Activated CD8-positive, alpha-beta T cell treated with anti-CD3 and anti-CD28 coated beads for 36 hours (primary cell): ENCODE results near the gene SMAP1. TPM values are rescaled to one million over a fixed set of nuclear protein-coding genes. Genes with fewer than 3 reads are reported as not detected.
"Not testable (repeated sequence)": the region's sequence is repeated elsewhere in the genome, so short reads cannot be mapped to it uniquely, and the experiment has no call there.

Source experiments
- ATAC-seq: fragments of 200-7000 bp; cut with Tn5 transposase; one replicate; pipeline ENCODE4 v1.10.0; 2021; ENCODE audit warnings: mild to moderate bottlenecking, moderate library complexity
- CTCF ChIA-PET: fragments of 350-600 bp; sonication (Branson Sonifier 250); formaldehyde crosslinking; loops from one replicate; lab custom pipeline; 2021; ENCODE audit warnings: antibody characterized with exemption; lab: Charles Lee
- POLR2A ChIA-PET: fragments of 350-600 bp; sonication (Branson Sonifier 250); formaldehyde crosslinking; loops from one replicate; lab custom pipeline; 2021; ENCODE audit warnings: antibody characterized with exemption; lab: Charles Lee
- DNase-seq: peaks from one replicate; pipeline ENCODE4 v3.0.0-alpha.2; 2020
- H3K27ac Mint-ChIP-seq: one replicate; pipeline ENCODE4 v1.8.0; 2021; ENCODE audit warnings: mild to moderate bottlenecking, mixed read lengths
- H3K27me3 Mint-ChIP-seq: one replicate; pipeline ENCODE4 v1.8.0; 2021; ENCODE audit warnings: mixed read lengths
- H3K36me3 Mint-ChIP-seq: one replicate; pipeline ENCODE4 v1.8.0; 2021; ENCODE audit warnings: low read depth, mixed read lengths
- H3K4me1 Mint-ChIP-seq: one replicate; pipeline ENCODE4 v1.8.0; 2021; ENCODE audit warnings: low read depth, mixed read lengths
- H3K4me3 Mint-ChIP-seq: one replicate; pipeline ENCODE4 v1.8.0; 2021; ENCODE audit warnings: mild to moderate bottlenecking, moderate library complexity, mixed read lengths
- H3K9me3 Mint-ChIP-seq: one replicate; pipeline ENCODE4 v1.8.0; 2021; ENCODE audit warnings: mixed read lengths
- CTCF ChIP-seq: fragments of 200-600 bp; IDR thresholded peaks from one replicate; pipeline ENCODE4 v1.8.0; 2022; ENCODE audit warnings: antibody characterized with exemption, mild to moderate bottlenecking
- intact Hi-C: fragments of 100-400 bp; cut with micrococcal nuclease; formaldehyde crosslinking; loops from one replicate; pipeline ENCODE4 v1.10.0; 2022
- total RNA-seq, 2 experiments: library from RNA; stranded (reverse); gene quantifications; one replicate each; pipeline ENCODE4 v1.2.3, GENCODE V29; 2021

The SMAP1 gene
- total RNA-seq, 2 experiments from 2014 or later = 24.1 to 26.3 TPM

- H3K27me3 Mint-ChIP-seq = no peaks in the 10 kb centered on the region
- H3K36me3 Mint-ChIP-seq = peaks cover 14% of the 10 kb centered on the region
- no peak overlapping the region for H3K27ac Mint-ChIP-seq
- H3K4me1 Mint-ChIP-seq = no peaks in the 10 kb centered on the region
- CTCF ChIA-PET = no interaction called here
- H3K9me3 Mint-ChIP-seq = no peaks in the 10 kb centered on the region
- DNase-seq = no peak
- no peak for ATAC-seq
- TF ChIP-seq CTCF = no peak
- POLR2A ChIA-PET = no interaction called here
- intact Hi-C loops = no loop called here
- no peak overlapping the region for H3K4me3 Mint-ChIP-seq
Measured at GRCh38 chr6:70758883-70759282, 91.2 kb downstream of the SMAP1 start.

GRCh38 chr6:70763754-70764510 lies 96.2 kb downstream of the SMAP1 start:
- H3K27me3 Mint-ChIP-seq = no peaks in the 10 kb centered on the region
- no peaks in the 10 kb centered on the region for H3K9me3 Mint-ChIP-seq
- no peak overlapping the region for H3K4me3 Mint-ChIP-seq
- CTCF ChIA-PET = interaction anchor here (0.7 kb wide), 1 partner anchor 20 kb away, joined by 3 read pairs; no protein-coding TSS in a partner anchor
- POLR2A ChIA-PET = interaction anchor here (0.9 kb wide), 1 partner anchor 10 kb away, joined by 3 read pairs; no protein-coding TSS in a partner anchor
- H3K36me3 Mint-ChIP-seq = peaks cover 19% of the 10 kb centered on the region
- ATAC-seq = no peak
- DNase-seq = no peak
- no peaks in the 10 kb centered on the region for H3K4me1 Mint-ChIP-seq
- no peak for TF ChIP-seq CTCF
- no peak overlapping the region for H3K27ac Mint-ChIP-seq
- intact Hi-C loops = no loop called here

GRCh38 chr6:70764706-70765105 lies 97.0 kb downstream of the SMAP1 start:
- intact Hi-C loops = no loop called here
- H3K4me3 Mint-ChIP-seq = no peak overlapping the region
- H3K36me3 Mint-ChIP-seq = peaks cover 20% of the 10 kb centered on the region
- ChIA-PET CTCF (no interaction called here), POLR2A (no interaction called here)
- H3K27me3 Mint-ChIP-seq = no peaks in the 10 kb centered on the region
- H3K4me1 Mint-ChIP-seq = no peaks in the 10 kb centered on the region
- no peak for TF ChIP-seq CTCF
- ATAC-seq (no peak), DNase-seq (no peak)
- no peaks in the 10 kb centered on the region for H3K9me3 Mint-ChIP-seq
- no peak overlapping the region for H3K27ac Mint-ChIP-seq

GRCh38 chr6:70771351-70771750 lies 103.7 kb downstream of the SMAP1 start:
- H3K36me3 Mint-ChIP-seq = peaks cover 25% of the 10 kb centered on the region
- POLR2A ChIA-PET, ATAC-seq, H3K27ac Mint-ChIP-seq, H3K4me3 Mint-ChIP-seq, H3K9me3 Mint-ChIP-seq, DNase-seq, intact Hi-C loops, H3K27me3 Mint-ChIP-seq, H3K4me1 Mint-ChIP-seq: not testable (repeated sequence)
- CTCF ChIA-PET = interaction anchor here (0.9 kb wide), 1 partner anchor 10 kb away, joined by 3 read pairs; no protein-coding TSS in a partner anchor

GRCh38 chr6:70779934-70780333 lies 112.3 kb downstream of the SMAP1 start:
- Mint-ChIP-seq H3K9me3 (peaks cover 15% of the 10 kb centered on the region), H3K4me1 (no peaks in the 10 kb centered on the region), H3K4me3 (no peak overlapping the region), H3K36me3 (peaks cover 46% of the 10 kb centered on the region), H3K27ac (no peak overlapping the region), H3K27me3 (no peaks in the 10 kb centered on the region)
- ChIA-PET POLR2A (no interaction called here), CTCF (no interaction called here)
- TF ChIP-seq CTCF = no peak
- DNase-seq (peak; percentile 2), ATAC-seq (no peak)
- intact Hi-C loops = no loop called here
